HT1080 (cell line): ENCODE measurements around the gene PRKCE. TPM values are rescaled to one million over a fixed set of nuclear protein-coding genes. Genes with fewer than 3 reads are reported as not detected.

Experiments used
- DNase-seq: peaks from one replicate; pipeline ENCODE4 v3.0.0-alpha.2; 2015; ENCODE audit warnings: low read depth
- polyA plus RNA-seq, 2 experiments: library from polyadenylated mRNA; depleted of rRNA; stranded (reverse); fragments of >200 nt; gene quantifications; 2 replicates each; pipeline ENCODE4 v1.2.3, GENCODE V29; 2015
- total RNA-seq: library from RNA; depleted of rRNA; stranded (reverse); fragments of >200 nt; shearing (Covaris generic); gene quantifications from 2 replicates; pipeline ENCODE4 v1.2.3, GENCODE V29; 2014; rRNA removed

PRKCE gene
- total RNA-seq: 31.7 and 32.4 TPM in 2 replicates
- 30.4 and 41.4 TPM in 2 replicates for polyA plus RNA-seq (2015; cell fraction: cytosol; rRNA removed)
- 33.1 and 44.0 TPM in 2 replicates for polyA plus RNA-seq (2015; cell fraction: nucleus; rRNA removed)

- no peak for DNase-seq
Observed at GRCh38 chr2:45651415-45652089, at the start of gene PRKCE. TSS of gene PRKCE (plus strand) at chr2:45651675.

- no peak for DNase-seq
Observed at GRCh38 chr2:45602624-45603023, 48.9 kb upstream of the PRKCE start.

GRCh38 chr2:45605116-45605515 lies 46.4 kb upstream of the PRKCE start:
- no peak for DNase-seq

- DNase-seq: no peak
Observed at GRCh38 chr2:45606796-45607195, 44.7 kb upstream of the PRKCE start.

GRCh38 chr2:45607701-45608100 lies 43.8 kb upstream of the PRKCE start:
- peak; percentile 25 for DNase-seq

- DNase-seq: peak; percentile 80
Observed at GRCh38 chr2:45610281-45611019, 41.0 kb upstream of the PRKCE start.

- DNase-seq: peak; percentile 95
Observed at GRCh38 chr2:45611020-45611859, 40.2 kb upstream of the PRKCE start, which contains the start of gene SRBD1. TSS of gene SRBD1 (minus strand) at chr2:45611267. CDS start at chr2:45605441, 5,826 bp downstream.

- no peak for DNase-seq
Observed at GRCh38 chr2:45612285-45612684, 39.2 kb upstream of the PRKCE start.

- DNase-seq: no peak
Observed at GRCh38 chr2:45612731-45613130, 38.7 kb upstream of the PRKCE start.

GRCh38 chr2:45614330-45614729 lies 37.1 kb upstream of the PRKCE start:
- DNase-seq: no peak

- no peak for DNase-seq
Observed at GRCh38 chr2:45614871-45615415, 36.5 kb upstream of the PRKCE start.

GRCh38 chr2:45616658-45617411 lies 34.6 kb upstream of the PRKCE start:
- peak; percentile 22 for DNase-seq

- DNase-seq: no peak
Observed at GRCh38 chr2:45617496-45617895, 34.0 kb upstream of the PRKCE start.

- DNase-seq: no peak
Observed at GRCh38 chr2:45622336-45623075, 29.0 kb upstream of the PRKCE start.

- no peak for DNase-seq
Observed at GRCh38 chr2:45623098-45623497, 28.4 kb upstream of the PRKCE start.

GRCh38 chr2:45625824-45626223 lies 25.7 kb upstream of the PRKCE start:
- no peak for DNase-seq

GRCh38 chr2:45626387-45627221 lies 24.9 kb upstream of the PRKCE start:
- no peak for DNase-seq

- peak; percentile 47 for DNase-seq
Observed at GRCh38 chr2:45627911-45628310, 23.6 kb upstream of the PRKCE start.

GRCh38 chr2:45629971-45630370 lies 21.5 kb upstream of the PRKCE start:
- DNase-seq: no peak
